ENCODE measurements around the gene PIEZO1.
A peak's percentile ranks its signal among the peaks of the same experiment; 100 is the strongest.
"Not testable (repeated sequence)": the region's sequence is repeated elsewhere in the genome, so short reads cannot be mapped to it uniquely, and the experiment has no call there.

PIEZO1 gene

GRCh38 chr16:88781140-88782077, 3.6 kb downstream of the PIEZO1 start:
- DNase-seq = peak; percentile 90

DNA sequence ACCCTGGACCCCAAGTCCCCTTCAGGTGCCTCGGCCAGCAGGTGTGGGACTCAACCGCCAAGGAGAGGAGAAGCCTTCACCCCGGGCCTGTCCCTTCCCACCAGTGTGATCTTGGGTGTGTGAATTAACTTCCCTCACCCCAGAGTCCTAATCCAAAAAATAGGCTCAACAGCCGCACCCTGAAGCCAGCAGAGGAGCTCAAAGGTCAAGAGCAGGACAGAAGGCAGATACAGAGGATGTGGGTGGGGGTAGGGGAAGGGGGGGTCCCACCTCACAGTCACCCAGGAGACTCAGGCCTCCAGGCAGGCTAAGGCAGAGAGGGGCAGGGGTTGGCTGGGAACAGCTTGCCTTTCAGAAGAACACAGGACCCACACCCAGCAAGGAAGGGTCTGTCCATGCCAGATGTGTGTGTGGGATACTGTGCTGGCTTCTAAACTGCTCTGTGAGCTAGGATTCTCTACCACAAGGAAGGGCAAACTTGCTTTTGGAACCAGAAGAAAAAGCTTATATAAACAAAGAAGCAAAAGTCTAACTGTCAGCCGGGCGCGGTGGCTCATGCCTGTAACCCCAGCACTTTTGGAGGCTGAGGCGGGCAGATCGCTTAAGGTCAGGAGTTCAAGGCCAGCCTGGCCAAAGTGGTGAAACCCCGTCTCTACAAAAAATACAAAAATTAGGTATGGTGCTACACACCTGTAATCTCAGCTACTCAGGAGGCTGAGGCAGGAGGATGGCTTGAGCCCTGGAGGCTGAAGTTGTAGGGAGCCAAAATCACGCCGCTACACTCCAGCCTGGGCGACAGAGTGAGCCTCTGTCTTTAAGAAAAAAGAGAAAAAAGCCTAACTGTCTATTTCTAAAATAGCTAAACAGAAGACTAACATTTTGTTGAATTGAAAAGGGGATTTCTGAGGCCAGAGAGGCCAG, 4.6 kb downstream of the PIEZO1 start:
- DNase-seq = no peak

DNA sequence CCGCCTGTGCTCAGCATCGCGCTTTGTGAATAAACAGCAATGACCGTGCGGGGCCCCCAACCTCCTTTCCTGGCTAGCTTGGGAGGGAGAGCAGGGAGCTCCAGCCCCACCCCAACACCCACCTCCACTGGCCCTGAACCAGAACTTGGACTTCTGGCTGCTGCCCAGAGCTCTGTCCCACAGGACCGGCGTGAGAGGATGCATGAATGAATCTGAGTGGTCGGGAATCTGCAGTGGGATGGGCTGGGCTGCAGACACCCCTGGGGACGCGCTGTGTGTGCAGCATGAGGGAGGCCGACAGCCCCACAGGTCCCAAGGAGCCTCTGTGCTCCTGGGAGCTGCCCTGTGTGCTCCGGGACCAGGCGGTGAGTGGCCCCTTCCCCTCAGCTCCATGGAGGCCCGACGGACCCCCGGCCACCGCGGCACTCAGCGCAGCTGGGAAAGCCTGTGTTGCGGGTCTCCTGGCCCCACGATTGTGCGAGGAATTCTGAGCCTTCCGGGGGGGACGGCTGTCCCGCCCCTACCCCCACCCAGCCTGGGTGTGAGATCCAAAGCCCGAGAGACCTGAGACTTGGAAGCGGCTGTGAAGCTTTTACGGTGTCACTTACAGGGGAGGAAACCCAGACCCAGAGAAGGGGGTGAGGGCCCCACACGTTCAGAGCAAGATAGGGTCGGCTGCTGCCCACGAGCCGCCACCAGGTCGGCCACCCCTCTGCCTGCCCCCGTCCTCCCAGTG, 5.4 kb downstream of the PIEZO1 start:
- DNase-seq = no peak

GRCh38 chr16:88778541-88779065, 6.4 kb downstream of the PIEZO1 start:
- DNase-seq = no peak

- DNase-seq = peak; percentile 65
These were observed 6.8 kb downstream of the PIEZO1 start for GRCh38 chr16:88778271-88778525.

- no peak for DNase-seq
These were observed 7.3 kb downstream of the PIEZO1 start for GRCh38 chr16:88777471-88778270.

DNA sequence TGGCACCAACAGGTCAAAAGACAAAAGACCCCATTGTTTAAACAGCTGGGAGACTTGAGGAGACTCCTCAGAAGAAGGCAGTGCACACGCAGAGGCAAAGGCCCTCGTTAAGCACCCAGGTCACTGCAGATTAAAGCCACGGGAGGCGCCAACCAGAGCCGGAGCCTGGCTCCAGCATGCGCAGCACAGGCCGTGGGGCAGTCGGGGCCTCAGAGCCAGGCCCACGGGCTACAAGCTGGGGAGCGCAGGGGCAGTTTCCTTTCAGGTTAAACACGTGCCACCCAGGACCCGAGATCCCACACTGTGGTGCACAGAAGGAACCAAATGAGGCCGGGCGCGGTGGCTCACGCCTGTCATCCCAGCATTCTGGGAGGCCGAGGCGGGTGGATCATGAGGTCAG, 9.2 kb downstream of the PIEZO1 start:
- no peak for DNase-seq

DNA sequence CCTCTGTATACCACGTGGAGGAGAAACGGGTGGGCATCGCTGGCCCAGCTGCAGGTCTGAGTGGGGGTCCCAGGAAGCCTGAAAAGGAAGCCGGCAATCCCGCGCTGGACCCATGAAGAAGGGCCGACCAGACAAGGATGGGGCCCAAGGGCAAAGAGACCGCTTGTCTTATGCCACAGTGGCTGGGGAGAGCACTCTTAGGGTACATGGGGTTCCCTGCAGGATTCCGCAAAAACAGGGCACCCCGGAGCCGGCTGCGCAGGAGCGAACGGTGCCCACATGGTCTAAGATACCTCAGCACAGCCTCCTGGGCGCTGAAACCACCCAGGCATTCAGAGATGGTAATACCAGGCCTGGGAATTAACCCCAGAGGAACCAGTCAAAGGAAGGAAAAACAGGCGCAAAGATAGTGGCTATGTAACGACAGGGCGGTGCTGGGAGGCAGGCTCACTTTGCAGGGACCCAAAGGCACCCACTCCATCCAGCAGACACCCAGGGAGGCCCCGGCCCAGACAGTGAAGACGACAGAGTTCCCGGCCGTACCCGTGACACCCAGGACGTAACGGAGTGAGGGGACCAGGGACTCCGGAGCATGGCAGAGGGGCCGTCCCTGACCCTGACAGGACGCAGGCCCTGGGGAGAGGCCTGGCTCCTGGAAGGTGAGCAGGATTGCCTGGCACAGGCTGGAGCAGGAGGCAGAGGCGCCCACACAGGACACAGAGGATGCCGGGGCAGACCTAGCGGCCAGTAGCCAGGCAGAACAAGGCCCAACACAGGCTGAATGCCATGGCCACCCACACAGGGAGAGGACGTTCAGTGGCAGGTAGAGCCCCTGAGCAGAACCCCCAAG, 10.3 kb downstream of the PIEZO1 start:
- no peak for DNase-seq

- peak; percentile 92 for DNase-seq
These were observed 11.2 kb downstream of the PIEZO1 start for GRCh38 chr16:88773812-88774291.

DNA sequence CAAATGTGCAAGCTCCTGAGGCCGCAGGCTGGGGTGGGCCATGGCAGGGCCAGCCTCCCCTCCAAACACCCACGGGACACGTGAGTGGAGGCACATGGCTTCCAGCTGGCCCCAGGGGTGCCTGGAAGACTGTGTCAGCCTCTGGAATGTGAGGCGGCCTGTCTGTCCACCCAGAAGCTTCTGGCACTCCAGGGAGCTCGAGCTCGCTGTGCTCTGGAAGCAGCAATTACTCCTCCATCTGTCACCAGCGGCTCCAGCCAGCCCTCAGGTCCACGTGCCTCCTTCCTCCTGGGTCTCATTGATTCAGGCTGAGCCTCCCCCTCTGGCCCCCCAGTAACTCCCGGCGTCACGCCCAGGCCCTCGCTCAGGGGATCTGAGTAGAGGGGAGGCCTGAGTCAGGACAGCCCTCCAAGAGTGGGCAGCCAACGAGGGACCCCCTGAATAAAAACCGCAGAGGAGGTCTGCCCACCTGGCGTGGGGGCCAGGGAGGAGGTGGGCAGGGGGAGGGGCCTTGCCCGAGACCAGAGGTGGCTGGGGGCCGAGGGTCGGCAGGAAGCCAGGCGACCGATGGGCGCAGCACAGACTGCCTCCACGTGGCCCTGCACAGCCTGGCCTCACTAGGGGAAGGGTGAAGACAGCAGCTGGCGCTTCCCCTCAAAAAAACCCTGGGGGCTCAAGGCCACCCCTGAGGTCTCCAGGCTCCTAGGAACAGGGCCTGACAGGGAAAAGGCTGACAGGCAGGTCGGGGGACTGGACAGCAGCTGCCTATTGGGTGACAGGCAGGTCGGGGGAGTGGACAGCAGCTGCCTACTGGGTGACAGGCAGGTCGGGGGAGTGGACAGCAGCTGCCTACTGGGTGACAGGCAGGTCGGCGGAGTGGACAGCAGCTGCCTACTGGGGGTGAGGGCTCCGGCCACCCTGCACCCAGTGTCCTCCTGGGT, 11.9 kb downstream of the PIEZO1 start:
- DNase-seq = peak; percentile 44

DNA sequence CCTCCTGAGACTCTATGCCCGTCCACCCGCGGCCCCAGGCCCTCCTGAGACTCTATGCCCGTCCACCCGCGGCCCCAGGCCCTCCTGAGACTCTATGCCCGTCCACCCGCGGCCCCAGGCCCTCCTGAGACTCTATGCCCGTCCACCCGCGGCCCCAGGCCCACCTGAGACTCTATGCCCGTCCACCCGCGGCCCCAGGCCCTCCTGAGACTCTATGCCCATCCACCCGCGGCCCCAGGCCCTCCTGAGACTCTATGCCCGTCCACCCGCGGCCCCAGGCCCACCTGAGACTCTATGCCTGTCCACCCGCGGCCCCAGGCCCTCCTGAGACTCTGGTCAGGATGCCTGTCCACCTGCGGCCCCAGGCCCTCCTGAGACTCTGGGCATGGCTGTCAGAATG, 13.2 kb downstream of the PIEZO1 start:
- not testable (repeated sequence) for DNase-seq

- DNase-seq = no peak
These were observed 13.7 kb downstream of the PIEZO1 start for GRCh38 chr16:88771294-88771772.

- DNase-seq = peak; percentile 97
These were observed 14.3 kb downstream of the PIEZO1 start for GRCh38 chr16:88770461-88771293.

DNA sequence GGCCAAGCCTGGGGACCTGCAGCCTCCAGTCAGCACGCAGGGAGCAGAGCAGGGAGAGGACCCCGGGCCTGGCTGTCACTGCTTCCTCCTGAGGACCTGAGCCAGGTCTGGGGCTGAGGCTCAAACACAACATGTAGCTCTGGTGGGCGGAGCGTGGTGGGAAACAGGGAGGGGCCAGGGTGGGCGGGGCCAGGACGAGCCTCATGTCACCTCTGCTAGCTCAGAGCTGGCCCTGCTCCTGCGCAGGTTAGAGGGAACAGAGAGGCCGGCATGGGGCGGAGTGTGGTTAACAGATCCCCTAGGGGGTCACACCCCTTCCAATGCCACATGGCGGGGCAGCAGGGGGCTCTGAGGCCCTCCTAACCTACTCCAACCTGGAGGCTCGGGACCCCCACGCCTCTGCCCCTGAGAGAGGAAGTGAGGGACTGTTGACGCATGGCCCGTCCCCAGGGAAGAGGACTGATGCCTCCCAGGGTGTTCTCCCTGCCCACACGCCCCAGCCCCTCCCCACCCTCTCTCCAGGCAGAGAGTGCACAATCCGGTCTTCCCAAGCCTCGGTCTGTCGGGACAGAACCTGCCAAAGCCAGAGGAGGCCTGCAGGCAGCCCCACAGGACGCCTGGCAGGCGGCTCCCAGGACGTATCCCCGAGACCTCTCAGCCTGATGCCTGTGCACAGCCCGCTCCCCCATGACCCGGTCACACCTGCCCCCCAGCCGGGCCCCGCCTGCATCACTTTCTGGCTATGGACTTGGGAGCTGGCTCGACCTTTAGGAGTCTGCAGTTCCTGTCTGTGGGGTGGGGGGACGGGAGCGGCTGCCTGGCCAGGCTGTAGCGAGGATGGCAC, 15.2 kb downstream of the PIEZO1 start:
- DNase-seq = peak; percentile 86

DNA sequence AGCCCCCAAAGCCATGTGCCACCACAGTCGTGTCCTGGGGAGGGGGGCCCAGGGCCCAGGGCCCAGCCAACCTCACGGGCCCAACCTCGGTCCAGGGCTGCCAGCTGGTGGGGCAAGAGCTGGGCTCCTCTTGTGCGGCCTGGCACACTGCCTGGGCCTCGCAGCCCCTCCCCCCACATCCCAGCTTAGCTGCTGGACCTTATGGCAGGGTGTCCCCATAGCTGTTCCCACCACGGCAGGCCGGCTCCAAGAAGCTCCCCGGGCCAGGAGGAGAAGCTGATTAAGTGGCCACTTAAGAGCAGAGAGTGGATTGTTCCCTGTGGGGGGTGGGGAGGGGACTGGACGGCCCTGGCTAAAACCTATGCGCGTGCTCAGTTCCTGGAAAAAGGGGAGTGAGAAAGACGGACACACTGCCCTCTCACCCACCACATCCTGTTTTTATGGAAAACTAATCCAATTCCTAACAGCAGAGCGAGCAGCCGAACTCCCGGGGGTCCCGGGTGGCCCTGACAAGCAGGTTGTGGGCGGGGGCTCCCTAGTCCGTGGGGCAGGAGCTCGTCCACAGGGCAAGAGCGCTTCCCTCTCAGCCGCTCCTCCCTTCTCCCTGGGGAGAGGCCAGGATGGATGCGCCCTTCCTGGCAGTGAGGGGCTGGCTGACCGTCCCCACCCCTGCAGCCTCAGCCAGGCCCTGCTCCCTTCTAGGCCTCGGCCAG, 16.8 kb downstream of the PIEZO1 start:
- no peak for DNase-seq

- DNase-seq = peak; percentile 39
These were observed 17.4 kb downstream of the PIEZO1 start for GRCh38 chr16:88767546-88768070.

DNA sequence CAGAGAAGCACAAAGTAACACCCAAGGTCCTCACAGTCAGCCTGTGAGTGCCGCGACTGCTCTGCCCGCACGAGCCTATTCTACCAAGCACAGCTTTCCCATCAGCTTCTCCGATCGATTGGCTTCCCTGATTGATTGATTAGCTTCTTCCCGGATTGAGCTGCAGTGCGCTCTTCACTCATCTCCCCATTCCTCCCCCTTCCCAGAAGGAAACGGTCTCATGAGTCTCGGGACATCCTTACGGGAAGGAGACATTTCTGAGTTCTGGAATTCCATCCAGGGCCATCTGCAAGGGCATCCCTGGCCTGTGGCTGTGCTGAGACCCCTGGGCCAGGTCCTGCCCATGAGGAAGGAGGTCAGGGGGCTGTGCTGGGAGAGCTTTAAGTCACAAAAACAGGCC, 18.0 kb downstream of the PIEZO1 start:
- no peak for DNase-seq

Data from hematopoietic multipotent progenitor cell treated with erythropoietin and hydrocortisone succinate and interleukin-3 and kit ligand, for 4 days (in vitro differentiated cells).